ENCODE measurements around the gene VOPP1.

VOPP1 gene

DNA sequence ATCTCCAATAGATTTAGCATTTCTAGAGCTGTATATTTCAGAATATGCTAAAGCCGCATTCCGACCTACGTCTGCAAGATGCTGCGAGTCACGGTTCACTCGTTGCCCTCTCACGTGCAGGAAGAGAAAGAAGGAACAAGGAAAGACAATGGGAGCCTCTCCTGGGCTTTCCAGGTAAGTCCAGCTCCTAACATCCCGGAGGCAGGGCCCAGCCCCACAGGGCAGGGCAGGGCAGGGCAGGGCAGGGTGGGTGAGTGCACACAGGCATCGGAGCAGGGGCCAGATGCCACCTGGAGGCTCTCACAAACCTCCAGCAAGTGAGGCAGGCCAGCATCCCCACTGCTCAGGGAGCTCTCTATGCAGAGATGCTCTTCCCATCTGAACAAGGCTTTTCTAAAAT, 50.8 kb downstream of the VOPP1 start:
- FAIRE-seq (no peak), DNase-seq (ENCODE audit: insufficient read length, low spot score) (no peak)
- TF ChIP-seq, protein P1, sequence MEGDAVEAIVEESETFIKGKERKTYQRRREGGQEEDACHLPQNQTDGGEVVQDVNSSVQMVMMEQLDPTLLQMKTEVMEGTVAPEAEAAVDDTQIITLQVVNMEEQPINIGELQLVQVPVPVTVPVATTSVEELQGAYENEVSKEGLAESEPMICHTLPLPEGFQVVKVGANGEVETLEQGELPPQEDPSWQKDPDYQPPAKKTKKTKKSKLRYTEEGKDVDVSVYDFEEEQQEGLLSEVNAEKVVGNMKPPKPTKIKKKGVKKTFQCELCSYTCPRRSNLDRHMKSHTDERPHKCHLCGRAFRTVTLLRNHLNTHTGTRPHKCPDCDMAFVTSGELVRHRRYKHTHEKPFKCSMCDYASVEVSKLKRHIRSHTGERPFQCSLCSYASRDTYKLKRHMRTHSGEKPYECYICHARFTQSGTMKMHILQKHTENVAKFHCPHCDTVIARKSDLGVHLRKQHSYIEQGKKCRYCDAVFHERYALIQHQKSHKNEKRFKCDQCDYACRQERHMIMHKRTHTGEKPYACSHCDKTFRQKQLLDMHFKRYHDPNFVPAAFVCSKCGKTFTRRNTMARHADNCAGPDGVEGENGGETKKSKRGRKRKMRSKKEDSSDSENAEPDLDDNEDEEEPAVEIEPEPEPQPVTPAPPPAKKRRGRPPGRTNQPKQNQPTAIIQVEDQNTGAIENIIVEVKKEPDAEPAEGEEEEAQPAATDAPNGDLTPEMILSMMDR (IDR thresholded peaks at IDR 0.05; ENCODE audit: insufficient read depth, missing control alignments), result no peak

DNA sequence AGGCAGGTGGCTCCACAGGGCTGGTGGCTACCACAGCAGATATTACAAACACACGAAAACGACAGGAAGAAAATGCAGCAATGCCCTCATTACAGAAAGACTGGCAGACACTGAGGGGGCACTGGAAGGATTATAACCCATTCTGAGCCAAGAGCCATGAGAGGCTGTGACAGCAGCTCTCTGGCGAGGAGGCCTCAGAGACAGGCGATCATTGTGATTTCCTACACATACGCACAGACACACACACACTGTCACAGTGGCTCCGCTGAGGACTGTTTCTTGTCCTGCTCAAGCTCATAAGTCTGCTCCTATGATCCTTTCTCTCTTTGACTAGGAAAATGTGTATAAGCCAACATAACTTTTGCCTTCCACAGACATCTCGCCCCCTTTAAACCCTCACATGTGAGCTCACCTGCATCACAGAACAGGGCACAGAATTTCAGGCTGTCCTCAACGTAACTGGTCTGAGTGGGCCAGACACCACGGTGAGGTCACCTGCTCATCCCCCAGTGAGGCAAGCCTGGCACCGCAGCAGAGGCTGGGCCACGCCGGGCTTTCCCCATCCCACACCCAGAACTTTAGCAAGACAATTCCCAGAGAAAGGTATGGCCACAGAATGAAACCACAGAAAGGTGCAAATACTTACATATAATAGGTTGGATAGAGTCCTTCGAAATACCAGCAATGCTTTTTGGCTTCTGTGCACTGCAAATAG, 51.7 kb downstream of the VOPP1 start:
- no peak for FAIRE-seq
- DNase-seq (ENCODE audit: insufficient read length, low spot score), result no peak
- TF ChIP-seq, protein P1 (IDR thresholded peaks at IDR 0.05; ENCODE audit: insufficient read depth, missing control alignments), result no peak

DNA sequence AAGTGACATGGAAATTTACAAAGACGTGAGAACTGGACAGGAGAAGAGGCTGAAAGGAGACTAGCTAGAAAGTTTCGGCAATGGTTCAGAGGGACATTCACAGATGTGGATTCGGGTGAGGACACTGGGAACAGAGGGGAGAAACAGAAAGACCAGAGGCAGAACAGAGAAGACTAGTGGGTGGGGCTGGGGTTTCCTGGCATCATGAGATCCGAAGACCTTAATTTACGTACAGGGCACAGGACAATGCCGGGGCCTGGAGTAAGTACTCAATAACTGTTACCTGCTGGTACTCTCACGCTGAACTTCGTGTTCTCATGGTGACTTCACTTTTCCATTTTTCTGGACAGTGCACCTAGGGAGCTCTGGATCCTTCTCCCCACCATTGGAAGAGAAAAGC, 53.5 kb downstream of the VOPP1 start:
- TF ChIP-seq, protein P1 (IDR thresholded peaks at IDR 0.05; ENCODE audit: insufficient read depth, missing control alignments), result no peak
- DNase-seq (ENCODE audit: insufficient read length, low spot score), result no peak
- no peak for FAIRE-seq

DNA sequence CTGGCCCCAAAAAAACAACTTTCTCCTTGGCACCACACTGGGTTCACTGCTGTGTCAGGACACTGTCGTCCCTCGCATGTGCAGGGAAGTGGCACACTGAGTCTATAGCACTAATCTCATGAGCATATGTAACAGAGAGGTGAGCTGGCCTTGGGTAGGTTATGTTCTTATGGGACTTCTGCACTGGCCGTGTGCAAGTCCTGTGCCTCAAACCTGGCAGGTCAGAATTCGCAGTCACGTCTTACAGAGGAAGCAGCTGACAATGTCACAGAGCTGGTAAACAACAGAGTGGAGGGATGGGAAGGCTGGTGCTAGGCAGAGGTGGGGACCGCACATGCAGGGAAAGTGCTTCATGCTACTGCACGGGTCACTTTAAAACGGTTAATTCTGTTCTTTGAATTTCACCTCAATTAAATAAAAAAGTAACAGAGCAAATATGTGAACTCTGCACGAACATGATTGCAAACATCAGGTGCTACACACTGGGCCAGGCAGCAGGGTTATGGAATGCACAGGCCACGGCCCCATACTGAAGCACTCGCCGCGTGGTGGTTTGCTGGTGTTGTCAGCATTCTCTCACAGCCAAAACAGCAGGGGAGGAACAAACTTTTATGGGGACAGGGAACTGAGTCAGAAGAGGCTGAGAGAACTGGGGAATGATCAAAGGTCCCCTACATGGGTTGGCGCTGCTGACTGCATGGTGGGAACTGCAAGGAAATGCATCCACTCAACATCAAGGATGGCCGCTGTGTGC, 54.2 kb downstream of the VOPP1 start:
- FAIRE-seq (no peak), DNase-seq (ENCODE audit: insufficient read length, low spot score) (no peak)
- TF ChIP-seq, protein P1 (IDR thresholded peaks at IDR 0.05; ENCODE audit: insufficient read depth, missing control alignments), result no peak

DNA sequence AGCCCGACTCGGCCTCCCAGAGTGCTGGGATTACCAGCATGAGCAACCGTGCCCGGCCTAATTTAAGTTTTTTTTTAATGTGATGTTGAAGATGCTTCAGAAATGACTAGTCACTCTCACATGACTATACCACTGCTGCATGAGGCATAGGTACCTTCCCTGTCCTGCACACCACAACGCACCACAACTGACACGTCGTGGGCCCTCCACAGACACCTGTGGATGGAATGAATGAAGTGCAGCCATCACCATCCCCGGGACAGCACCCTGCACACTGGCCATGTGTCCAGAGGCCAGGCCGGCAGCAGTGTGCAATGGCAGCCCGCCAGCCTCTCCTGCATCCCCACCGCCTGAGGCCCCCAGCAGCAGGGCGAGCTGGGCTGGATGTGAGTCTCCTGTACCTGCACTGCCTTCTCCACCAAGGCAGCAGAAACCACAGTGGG, 55.1 kb downstream of the VOPP1 start:
- DNase-seq (ENCODE audit: insufficient read length, low spot score) (no peak), FAIRE-seq (no peak)
- TF ChIP-seq, protein P1 (IDR thresholded peaks at IDR 0.05; ENCODE audit: insufficient read depth, missing control alignments), result no peak

DNA sequence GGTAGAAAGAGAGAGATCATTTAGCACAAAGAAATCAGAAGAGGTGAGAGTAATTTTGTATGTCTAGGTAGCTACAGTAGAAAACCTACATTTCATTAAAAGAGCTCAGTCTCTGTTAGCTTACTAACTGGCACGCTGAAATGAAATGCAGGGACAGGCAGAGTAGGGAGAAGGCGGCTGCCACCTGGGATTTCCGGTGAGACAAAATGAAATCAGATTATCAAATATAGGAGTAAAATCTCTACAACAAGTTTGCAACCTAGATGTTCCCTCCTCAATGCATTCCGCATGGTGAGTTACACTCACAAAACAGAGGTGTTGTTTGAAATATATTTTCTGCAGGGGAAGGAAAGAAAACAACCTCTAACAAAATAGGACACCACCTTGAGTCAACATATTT, 55.9 kb downstream of the VOPP1 start:
- TF ChIP-seq, protein P1 (IDR thresholded peaks at IDR 0.05; ENCODE audit: insufficient read depth, missing control alignments), result no peak
- no peak for DNase-seq (ENCODE audit: insufficient read length, low spot score)
- no peak for FAIRE-seq
